HEK293 (cell line): ENCODE data around the gene RAPGEFL1.

ENCODE experiments used
- CTCF ChIA-PET: fragments of 350-600 bp; formaldehyde crosslinking; extraction: SDS; loops from one replicate; lab custom pipeline; 2021; ENCODE audit warnings: antibody characterized with exemption; lab: Yijun Ruan, JAX
- POLR2A ChIA-PET: fragments of 300-600 bp; formaldehyde crosslinking; extraction: SDS; loops from one replicate; lab custom pipeline; 2020; ENCODE audit warnings: antibody characterized with exemption, inconsistent platforms; lab: Yijun Ruan, JAX
- H3K27ac ChIP-seq: fragments of 200-500 bp; sonication (Bioruptor generic); 2 replicates; pipeline ENCODE4 v1.5.1; 2014; ENCODE audit warnings: low read depth, low read length, control low read depth, inconsistent platforms; ENCODE audit errors: extremely low read depth
- H3K36me3 ChIP-seq, 2 experiments: fragments of 200-500 bp in 1 of 2; sonication (Bioruptor generic) in 1 of 2; 1 replicate in 1 of 2; 2 replicates in 1 of 2; pipeline ENCODE4 v1.5.1; 2014 to 2017; ENCODE audit warnings: inconsistent platforms in 2 of 2, low read length in 2 of 2; ENCODE audit not compliant: control insufficient read depth in 2 of 2, insufficient read depth in 1 of 2
- H3K4me1 ChIP-seq: fragments of 200-500 bp; sonication (Bioruptor generic); 2 replicates; pipeline ENCODE4 v1.5.1; 2014; ENCODE audit warnings: mild to moderate bottlenecking, low read length, inconsistent platforms; ENCODE audit not compliant: control insufficient read depth, insufficient read depth
- H3K4me3 ChIP-seq: 2 replicates; pipeline ENCODE4 v1.5.1; 2011; ENCODE audit warnings: low read depth, mild to moderate bottlenecking, control low read depth, low read length, moderate library complexity
- H3K9me3 ChIP-seq: fragments of 200-500 bp; sonication (Bioruptor generic); 2 replicates; pipeline ENCODE4 v1.5.1; 2014; ENCODE audit warnings: low read depth, low read length, inconsistent platforms; ENCODE audit not compliant: control insufficient read depth, insufficient read depth
- FEZF1 ChIP-seq: fragments of 450-650 bp; formaldehyde crosslinking; IDR thresholded peaks from 2 replicates; pipeline ENCODE4 v1.5.1; 2016; ENCODE audit warnings: missing biosample characterization, missing genetic modification characterization
- GLI2 ChIP-seq: fragments of 450-650 bp; formaldehyde crosslinking; IDR thresholded peaks from 2 replicates; pipeline ENCODE4; 2017; ENCODE audit warnings: missing biosample characterization, missing genetic modification characterization, low read depth, borderline replicate concordance
- GLIS2 ChIP-seq: fragments of 450-650 bp; formaldehyde crosslinking; IDR thresholded peaks from 2 replicates; pipeline ENCODE4 v1.5.1; 2016; ENCODE audit warnings: missing biosample characterization, missing genetic modification characterization
- HOXC10 ChIP-seq: sonication (generic); formaldehyde crosslinking; IDR thresholded peaks from 2 replicates; pipeline ENCODE4 v1.8.1; 2023; ENCODE audit warnings: mild to moderate bottlenecking, missing genetic modification reagents
- HOXD13 ChIP-seq: sonication (generic); formaldehyde crosslinking; IDR thresholded peaks from 2 replicates; pipeline ENCODE4 v1.8.0; 2022; ENCODE audit warnings: missing genetic modification reagents, borderline replicate concordance
- IKZF3 ChIP-seq: fragments of 450-650 bp; IDR thresholded peaks from 2 replicates; pipeline ENCODE4 v1.5.0; 2018; ENCODE audit warnings: missing biosample characterization, mild to moderate bottlenecking, missing genetic modification characterization, moderate library complexity
- KLF1 ChIP-seq: fragments of 450-650 bp; formaldehyde crosslinking; IDR thresholded peaks from 2 replicates; pipeline ENCODE4 v1.5.1; 2016; ENCODE audit warnings: missing biosample characterization, missing genetic modification characterization
- ZBTB48 ChIP-seq: fragments of 450-650 bp; formaldehyde crosslinking; IDR thresholded peaks from 2 replicates; pipeline ENCODE4 v1.5.1; 2016; ENCODE audit warnings: missing biosample characterization, missing genetic modification characterization
- ZBTB6 ChIP-seq: fragments of 450-650 bp; formaldehyde crosslinking; IDR thresholded peaks from 2 replicates; pipeline ENCODE4 v1.5.1; 2017; ENCODE audit warnings: missing biosample characterization, missing genetic modification characterization
- ZNF146 ChIP-seq: fragments of 450-650 bp; formaldehyde crosslinking; IDR thresholded peaks from 2 replicates; pipeline ENCODE4 v1.5.1; 2016; ENCODE audit warnings: missing biosample characterization, missing genetic modification characterization
- ZNF23 ChIP-seq: fragments of 450-650 bp; formaldehyde crosslinking; IDR thresholded peaks from 2 replicates; pipeline ENCODE4 v1.5.1; 2016; ENCODE audit warnings: missing biosample characterization, missing genetic modification characterization, borderline replicate concordance
- ZNF24 ChIP-seq: fragments of 450-650 bp; formaldehyde crosslinking; IDR thresholded peaks from 2 replicates; pipeline ENCODE4 v1.5.1; 2016; ENCODE audit warnings: missing biosample characterization, missing genetic modification characterization
- ZNF302 ChIP-seq: fragments of 450-650 bp; formaldehyde crosslinking; IDR thresholded peaks from 2 replicates; pipeline ENCODE4 v1.5.1; 2016; ENCODE audit warnings: missing biosample characterization, missing genetic modification characterization, low read depth
- ZNF311 ChIP-seq: fragments of 450-650 bp; formaldehyde crosslinking; IDR thresholded peaks from 2 replicates; pipeline ENCODE4 v1.5.1; 2017; ENCODE audit warnings: missing biosample characterization, missing genetic modification characterization, borderline replicate concordance
- ZNF670 ChIP-seq: fragments of 450-650 bp; formaldehyde crosslinking; IDR thresholded peaks from 2 replicates; pipeline ENCODE4 v1.5.1; 2016; ENCODE audit warnings: missing biosample characterization, missing genetic modification characterization, low read depth
- TF ChIP-seq, protein P1 (sequence below): fragments of 450-650 bp; formaldehyde crosslinking; optimal IDR thresholded peaks from 2 replicates; pipeline ENCODE3; 2016; ENCODE audit warnings: missing biosample characterization, mild to moderate bottlenecking, missing genetic modification characterization

Gene RAPGEFL1

GRCh38 chr17:40179923-40180659 is 2.8 kb downstream of the RAPGEFL1 start (continued):
- TF ChIP-seq ZNF146 (tag by site-specific recombination) (no peak), HOXD13 (CRISPR knock-in tag) (no peak)

- Histone ChIP-seq H3K9me3 (no peaks in the 10 kb centered on the region), H3K27ac (no peak overlapping the region), H3K4me3 (no peak overlapping the region), H3K36me3 (peaks cover 7 to 26% of the 10 kb centered on the region in 2 experiments), H3K4me1 (peaks cover 9% of the 10 kb centered on the region)
- POLR2A ChIA-PET, result interaction anchor here (1.0 to 1.5 kb wide), 3 partner anchors 13 to 1508 kb away, joined by 3 to 5 read pairs (median 3); partner anchors contain the start of gene EIF1
- CTCF ChIA-PET, result interaction anchor here (0.6 to 2.7 kb wide), 8 partner anchors 11 to 192 kb away, joined by 3 to 32 read pairs (median 5); no protein-coding TSS in a partner anchor
- TF ChIP-seq ZNF311 (tag by site-specific recombination) (no peak), GLI2 (tag by site-specific recombination) (no peak), KLF1 (tag by site-specific recombination) (peak; percentile 46), ZNF302 (tag by site-specific recombination) (no peak)
- TF ChIP-seq, protein P1, sequence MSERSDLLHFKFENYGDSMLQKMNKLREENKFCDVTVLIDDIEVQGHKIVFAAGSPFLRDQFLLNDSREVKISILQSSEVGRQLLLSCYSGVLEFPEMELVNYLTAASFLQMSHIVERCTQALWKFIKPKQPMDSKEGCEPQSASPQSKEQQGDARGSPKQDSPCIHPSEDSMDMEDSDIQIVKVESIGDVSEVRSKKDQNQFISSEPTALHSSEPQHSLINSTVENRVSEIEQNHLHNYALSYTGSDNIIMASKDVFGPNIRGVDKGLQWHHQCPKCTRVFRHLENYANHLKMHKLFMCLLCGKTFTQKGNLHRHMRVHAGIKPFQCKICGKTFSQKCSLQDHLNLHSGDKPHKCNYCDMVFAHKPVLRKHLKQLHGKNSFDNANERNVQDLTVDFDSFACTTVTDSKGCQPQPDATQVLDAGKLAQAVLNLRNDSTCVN (tag by site-specific recombination), result no peak
These were observed 3.4 kb downstream of the RAPGEFL1 start for GRCh38 chr17:40180694-40181093.

GRCh38 chr17:40181205-40181604 is 3.9 kb downstream of the RAPGEFL1 start:
- H3K27ac ChIP-seq, result no peak overlapping the region
- no peaks in the 10 kb centered on the region for H3K9me3 ChIP-seq
- no peak overlapping the region for H3K4me3 ChIP-seq
- peaks cover 7 to 21% of the 10 kb centered on the region in 2 experiments for H3K36me3 ChIP-seq
- no peak for TF ChIP-seq ZNF24 (tag by site-specific recombination)
- H3K4me1 ChIP-seq, result peaks cover 9% of the 10 kb centered on the region
- POLR2A ChIA-PET, result no interaction called here
- CTCF ChIA-PET, result interaction anchor here (0.8 to 3.1 kb wide), 6 partner anchors 11 to 105 kb away, joined by 3 to 15 read pairs (median 6); no protein-coding TSS in a partner anchor

DNA sequence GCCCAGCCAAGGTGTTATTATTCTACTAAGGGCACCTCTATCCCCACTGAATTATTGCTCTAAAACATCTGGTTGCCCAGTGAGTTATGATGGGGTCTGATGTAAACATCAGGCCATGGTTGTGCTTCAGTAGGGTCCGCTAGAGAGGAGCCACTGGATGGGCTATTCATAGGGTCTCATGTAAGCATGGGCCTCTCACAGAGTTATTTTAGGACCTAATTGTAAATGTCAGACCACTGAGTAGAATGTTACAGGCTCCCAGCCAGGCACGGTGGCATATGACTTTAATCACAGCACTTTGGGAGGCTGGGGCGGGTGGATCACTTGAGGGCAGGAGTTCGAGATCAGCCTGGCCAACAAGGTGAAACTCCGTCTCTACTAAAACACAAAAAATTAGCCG is 5.3 kb downstream of the RAPGEFL1 start:
- peaks cover 6% of the 10 kb centered on the region for H3K4me1 ChIP-seq
- no peaks in the 10 kb centered on the region for H3K9me3 ChIP-seq
- ChIA-PET POLR2A (no interaction called here), CTCF (interaction anchor here (0.7 to 3.1 kb wide), 6 partner anchors 9 to 170 kb away, joined by 3 to 12 read pairs (median 6); no protein-coding TSS in a partner anchor)
- H3K27ac ChIP-seq, result no peak overlapping the region
- TF ChIP-seq ZBTB6 (tag by site-specific recombination), result no peak
- TF ChIP-seq ZNF23 (tag by site-specific recombination), result no peak
- no peak for TF ChIP-seq IKZF3
- no peak for TF ChIP-seq ZBTB48 (tag by site-specific recombination)
- TF ChIP-seq GLIS2 (tag by site-specific recombination), result no peak
- no peak for TF ChIP-seq FEZF1 (tag by site-specific recombination)
- TF ChIP-seq ZNF670 (tag by site-specific recombination), result no peak
- TF ChIP-seq HOXC10 (CRISPR knock-in tag), result no peak
- no peak overlapping the region for H3K4me3 ChIP-seq
- H3K36me3 ChIP-seq, result peaks cover 3 to 12% of the 10 kb centered on the region in 2 experiments; a peak in 2 of 3 replicates
